HG03066 (cell line): ENCODE results near the gene PHKB.

ENCODE experiments used
- ATAC-seq: cut with Tn5 transposase; IDR thresholded peaks from one replicate; pipeline ENCODE4 v1.9.1; 2021; ENCODE audit warnings: low read depth; ENCODE audit not compliant: unreplicated experiment

Gene PHKB

GRCh38 chr16:47719713-47720112 is 258.6 kb downstream of the PHKB start:
- ATAC-seq = no peak

- no peak for ATAC-seq
Observed at GRCh38 chr16:47721006-47721637, 260.0 kb downstream of the PHKB start.

GRCh38 chr16:47722046-47722445 is 260.9 kb downstream of the PHKB start:
- ATAC-seq = no peak

GRCh38 chr16:47724115-47724785 is 263.1 kb downstream of the PHKB start:
- ATAC-seq = no peak

- ATAC-seq = no peak
Observed at GRCh38 chr16:47725188-47725695, 264.1 kb downstream of the PHKB start.

- no peak for ATAC-seq
Observed at GRCh38 chr16:47726031-47726675, 265.0 kb downstream of the PHKB start.

- ATAC-seq = no peak
Observed at GRCh38 chr16:47727131-47727530, 266.0 kb downstream of the PHKB start.

GRCh38 chr16:47728205-47728604 is 267.1 kb downstream of the PHKB start:
- ATAC-seq = no peak

- ATAC-seq = no peak
Observed at GRCh38 chr16:47729701-47730100, 268.6 kb downstream of the PHKB start.

- no peak for ATAC-seq
Observed at GRCh38 chr16:47731252-47731651, 270.1 kb downstream of the PHKB start.

- ATAC-seq = no peak
Observed at GRCh38 chr16:47732122-47732521, 271.0 kb downstream of the PHKB start.

- ATAC-seq = no peak
Observed at GRCh38 chr16:47732523-47733111, 271.5 kb downstream of the PHKB start.

GRCh38 chr16:47734081-47734857 is 273.1 kb downstream of the PHKB start:
- ATAC-seq = no peak

GRCh38 chr16:47734987-47735594 is 274.0 kb downstream of the PHKB start:
- ATAC-seq = no peak

- ATAC-seq = no peak
Observed at GRCh38 chr16:47750371-47750770, 289.2 kb downstream of the PHKB start.
